Measurements from ENCODE around the gene LATS2.

- TF ChIP-seq CTCF (IDR thresholded peaks at IDR 0.05; ENCODE audit: low read depth, low read length) (no peak), EZH2phosphoT487 (IDR thresholded peaks at IDR 0.05; ENCODE audit: low read depth) (no peak)
These were observed 67.5 kb downstream of the LATS2 start for GRCh38 chr13:20993661-20994440.
